Hindlimb muscle (tissue), 1 donor: ENCODE measurements around the gene MICB. TPM values are rescaled to one million over a fixed set of nuclear protein-coding genes. Genes with fewer than 3 reads are reported as not detected.

ENCODE experiments used
- DNase-seq: peaks from one replicate; pipeline ENCODE4 v3.0.0-alpha.2; 2013
- polyA plus RNA-seq: library from polyadenylated mRNA; unstranded; fragments of 120-200 nt; gene quantifications from one replicate; pipeline ENCODE4 v1.2.1, GENCODE V29; 2013; ENCODE audit not compliant: insufficient read length

MICB gene
- polyA plus RNA-seq, 1 donor: 0.85 TPM

DNA sequence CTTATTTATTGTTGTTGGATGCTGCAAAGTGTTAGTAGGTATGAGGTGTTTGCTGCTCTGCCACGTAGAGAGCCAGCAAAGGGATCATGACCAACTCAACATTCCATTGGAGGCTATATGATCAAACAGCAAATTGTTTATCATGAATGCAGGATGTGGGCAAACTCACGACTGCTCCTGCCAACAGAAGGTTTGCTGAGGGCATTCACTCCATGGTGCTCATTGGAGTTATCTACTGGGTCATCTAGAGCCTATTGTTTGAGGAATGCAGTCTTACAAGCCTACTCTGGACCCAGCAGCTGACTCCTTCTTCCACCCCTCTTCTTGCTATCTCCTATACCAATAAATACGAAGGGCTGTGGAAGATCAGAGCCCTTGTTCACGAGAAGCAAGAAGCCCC, 12.1 kb downstream of the MICB start:
- DNase-seq: no peak

GRCh38 chr6:31513456-31514165, 15.7 kb downstream of the MICB start:
- no peak for DNase-seq

DNA sequence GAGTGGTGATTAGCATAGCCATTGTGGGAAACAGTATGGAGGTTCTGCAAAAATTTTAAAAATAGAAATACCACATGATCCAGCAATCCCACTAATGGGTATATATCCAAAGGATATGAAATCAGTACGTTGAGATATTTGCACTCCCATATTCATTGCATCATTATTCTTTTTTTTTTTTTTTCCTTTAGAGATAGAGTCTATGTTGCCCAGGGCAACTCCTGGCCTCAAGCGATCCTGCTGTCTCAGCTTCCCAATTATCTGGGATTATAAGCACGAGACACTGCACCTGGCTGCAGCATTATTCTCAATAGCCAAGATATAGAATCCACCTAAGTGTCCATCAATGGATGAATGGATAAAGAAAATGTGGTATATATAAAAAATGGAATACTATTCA, 23.9 kb downstream of the MICB start:
- no peak for DNase-seq

GRCh38 chr6:31525553-31525931, 27.6 kb downstream of the MICB start:
- no peak for DNase-seq

DNA sequence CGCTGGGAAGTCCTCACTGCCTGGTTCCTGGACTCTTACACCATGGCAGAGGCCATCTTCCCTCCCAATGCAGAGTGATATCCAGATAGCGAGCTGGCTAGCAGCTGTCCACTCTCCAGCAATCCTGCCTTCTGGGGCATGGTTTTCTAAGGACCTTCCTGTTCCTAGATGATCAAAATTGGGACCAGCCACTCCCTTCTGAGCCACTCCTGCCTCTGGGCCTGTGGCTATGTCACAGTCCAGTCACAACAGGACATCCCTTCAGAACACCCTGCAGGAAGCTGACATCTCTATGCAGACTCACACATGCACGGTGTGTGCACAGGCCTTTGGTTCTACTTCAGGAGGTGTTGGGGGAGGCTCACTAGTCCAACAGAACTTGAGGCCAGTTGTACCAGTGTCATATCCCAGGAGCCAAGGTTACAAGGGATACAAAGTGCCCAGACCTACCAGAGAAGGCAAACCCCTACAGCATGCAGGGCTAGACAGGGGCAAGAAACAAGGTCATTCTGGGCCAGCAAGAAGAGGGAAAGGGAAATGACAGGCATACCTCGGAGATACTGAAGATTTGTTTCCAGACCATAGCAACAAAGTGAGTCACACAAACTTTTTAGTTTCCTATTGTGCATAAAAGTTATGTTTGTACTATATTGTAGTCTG, 28.1 kb downstream of the MICB start:
- no peak for DNase-seq

- DNase-seq: no peak
Observed at GRCh38 chr6:31528307-31528777, 30.4 kb downstream of the MICB start.

DNA sequence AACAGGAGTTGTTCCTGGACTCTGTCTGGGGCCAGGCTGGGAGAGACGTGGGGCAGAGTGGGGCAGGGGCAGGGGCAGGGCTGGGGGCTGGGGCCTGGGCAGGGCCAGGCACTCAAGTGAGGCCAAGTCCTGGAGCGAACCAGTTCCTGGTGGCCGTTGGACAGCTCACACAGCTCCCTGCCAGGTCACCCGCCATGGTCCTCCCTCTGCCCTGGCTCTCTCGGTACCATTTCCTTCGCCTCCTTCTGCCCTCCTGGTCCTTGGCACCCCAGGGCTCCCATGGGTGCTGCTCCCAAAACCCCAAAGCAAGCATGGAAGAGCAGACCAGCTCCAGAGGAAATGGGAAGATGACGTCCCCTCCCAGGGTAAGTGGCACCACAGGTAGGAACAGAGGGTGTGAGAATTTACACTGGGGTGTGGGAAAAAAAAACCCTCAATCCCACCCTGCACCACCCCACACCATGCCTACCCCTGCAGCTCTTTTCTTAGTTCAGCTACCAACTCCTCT, 30.9 kb downstream of the MICB start, which contains the start of gene MCCD1:
Gene MCCD1 (plus strand): TSS at position 142 of the 508 bp plus-strand sequence. CDS start 53 bp downstream, at position 195.
- no peak for DNase-seq

- DNase-seq: no peak
Observed at GRCh38 chr6:31529329-31530150, 31.6 kb downstream of the MICB start.

DNA sequence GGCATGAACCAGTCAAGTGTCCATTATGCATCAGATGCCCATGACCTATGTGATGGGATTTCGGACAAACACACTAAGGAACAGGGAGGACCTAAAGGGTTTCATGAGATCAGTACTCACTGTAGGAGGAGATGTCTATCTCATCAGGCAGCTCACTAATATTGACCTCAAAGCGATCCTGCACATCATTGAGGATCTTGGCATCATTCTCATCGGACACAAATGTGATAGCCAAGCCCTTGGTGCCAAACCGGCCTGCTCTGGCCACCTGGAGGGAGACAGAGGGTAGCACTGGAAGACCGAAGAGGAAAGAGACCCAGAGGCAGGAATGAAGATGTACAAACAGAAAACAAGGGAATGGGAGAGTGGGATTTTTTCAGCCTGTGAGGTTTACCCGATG, 32.7 kb downstream of the MICB start:
- DNase-seq: no peak

GRCh38 chr6:31531162-31531561, 33.2 kb downstream of the MICB start:
- no peak for DNase-seq

DNA sequence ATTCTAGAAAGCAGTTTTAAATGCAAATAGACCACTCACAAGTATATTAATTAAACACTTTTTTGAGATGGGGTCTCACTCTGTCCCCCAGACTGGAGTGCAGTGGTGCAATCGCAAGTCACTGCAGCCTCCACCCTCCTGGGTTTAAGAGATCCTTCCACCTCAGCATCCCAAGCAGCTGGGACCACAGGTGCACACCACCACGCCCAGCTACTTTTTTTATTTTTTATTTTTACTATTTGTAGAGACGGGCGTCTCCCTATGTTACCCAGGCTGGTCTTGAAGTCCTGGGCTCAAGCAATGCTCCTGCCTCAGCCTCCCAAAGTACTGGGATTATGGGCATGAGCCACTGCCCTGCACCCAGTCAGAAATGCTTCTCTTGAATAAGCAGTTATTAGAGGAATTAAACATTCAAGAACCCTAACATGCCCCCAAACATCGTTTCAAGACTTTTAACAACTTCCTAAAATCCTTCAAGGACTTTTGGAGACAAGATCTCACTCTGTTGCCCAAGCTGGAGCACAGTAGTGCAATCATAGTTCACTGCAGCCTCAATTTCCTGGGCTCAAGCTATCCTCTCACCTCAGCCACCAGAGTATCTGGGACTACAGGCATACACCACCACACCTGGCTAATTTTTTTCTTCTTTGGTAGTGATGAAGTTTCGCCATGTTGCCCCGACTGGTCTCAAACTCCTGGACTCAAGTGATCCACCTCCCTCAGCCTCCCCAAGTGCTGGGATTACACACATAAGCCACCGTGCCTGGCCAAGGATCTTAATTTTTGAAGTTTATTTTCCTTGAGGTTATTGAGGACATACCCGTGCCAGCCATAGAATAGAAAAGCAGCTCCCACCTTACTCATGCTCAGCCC, 34.1 kb downstream of the MICB start:
- no peak for DNase-seq

DNA sequence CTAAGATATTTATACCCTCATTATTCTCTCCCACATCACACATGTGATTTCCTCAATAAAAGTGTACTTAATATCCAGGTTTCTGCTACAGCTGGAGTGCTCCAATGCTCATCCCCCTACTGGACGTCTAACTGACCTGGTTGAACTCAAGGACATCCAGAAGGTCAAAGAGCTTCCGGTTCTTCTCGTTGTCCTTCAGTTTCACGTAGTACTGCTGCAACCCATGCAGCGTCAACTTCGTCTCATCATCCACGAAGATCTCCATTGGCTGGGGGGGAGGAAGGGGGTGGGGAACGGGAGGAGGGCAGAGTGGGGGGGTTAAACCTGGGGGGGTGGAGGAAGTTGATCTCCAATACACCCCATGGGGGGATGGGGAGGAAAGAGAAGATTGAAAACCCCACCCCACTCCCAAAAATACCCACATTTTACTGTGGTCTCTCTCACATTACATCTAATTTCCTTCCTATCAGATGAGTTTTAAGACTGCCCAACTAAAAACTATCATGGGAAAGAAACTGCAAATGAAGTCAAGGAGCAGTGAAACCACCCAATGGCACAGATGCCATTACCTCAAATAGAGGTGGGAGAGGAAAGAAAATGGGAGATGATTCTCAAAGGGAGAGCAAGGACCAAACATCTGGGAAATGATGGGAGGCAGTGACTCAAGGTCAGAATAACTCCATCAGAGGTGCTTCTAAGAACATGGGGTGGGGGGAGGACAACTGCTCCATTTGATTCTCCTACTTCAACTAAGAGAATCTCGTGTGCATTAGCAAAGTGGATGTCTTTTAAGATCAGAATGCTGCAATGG, 34.9 kb downstream of the MICB start:
- no peak for DNase-seq

- DNase-seq: no peak
Observed at GRCh38 chr6:31533455-31533841, 35.5 kb downstream of the MICB start.

GRCh38 chr6:31534011-31534410, 36.1 kb downstream of the MICB start:
- DNase-seq: no peak

DNA sequence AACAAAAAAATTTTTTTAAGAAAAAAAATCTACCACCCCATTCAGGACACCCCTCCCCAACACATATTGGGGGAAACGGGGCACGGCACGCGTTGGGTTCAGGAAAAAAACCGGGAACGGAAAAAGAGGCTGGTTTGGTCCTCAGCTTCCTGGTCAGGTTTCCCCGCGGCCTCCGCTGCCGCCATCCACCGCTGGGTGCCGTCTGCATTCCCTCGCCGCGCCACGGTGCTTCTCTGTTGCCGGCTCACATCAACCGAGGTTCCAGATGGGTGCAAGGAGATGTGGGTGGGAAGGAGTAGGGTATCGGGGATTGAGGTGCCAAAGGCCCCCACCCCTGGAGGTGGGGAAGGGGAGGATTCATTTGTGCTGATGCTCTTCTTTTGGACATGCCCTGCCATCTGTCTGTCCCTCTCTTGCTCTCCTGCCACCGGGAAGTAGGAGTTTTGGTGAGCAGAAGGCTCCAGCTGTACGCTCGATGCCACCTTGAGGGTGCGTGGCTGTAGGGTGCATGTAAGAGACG, 36.6 kb downstream of the MICB start:
- no peak for DNase-seq

DNA sequence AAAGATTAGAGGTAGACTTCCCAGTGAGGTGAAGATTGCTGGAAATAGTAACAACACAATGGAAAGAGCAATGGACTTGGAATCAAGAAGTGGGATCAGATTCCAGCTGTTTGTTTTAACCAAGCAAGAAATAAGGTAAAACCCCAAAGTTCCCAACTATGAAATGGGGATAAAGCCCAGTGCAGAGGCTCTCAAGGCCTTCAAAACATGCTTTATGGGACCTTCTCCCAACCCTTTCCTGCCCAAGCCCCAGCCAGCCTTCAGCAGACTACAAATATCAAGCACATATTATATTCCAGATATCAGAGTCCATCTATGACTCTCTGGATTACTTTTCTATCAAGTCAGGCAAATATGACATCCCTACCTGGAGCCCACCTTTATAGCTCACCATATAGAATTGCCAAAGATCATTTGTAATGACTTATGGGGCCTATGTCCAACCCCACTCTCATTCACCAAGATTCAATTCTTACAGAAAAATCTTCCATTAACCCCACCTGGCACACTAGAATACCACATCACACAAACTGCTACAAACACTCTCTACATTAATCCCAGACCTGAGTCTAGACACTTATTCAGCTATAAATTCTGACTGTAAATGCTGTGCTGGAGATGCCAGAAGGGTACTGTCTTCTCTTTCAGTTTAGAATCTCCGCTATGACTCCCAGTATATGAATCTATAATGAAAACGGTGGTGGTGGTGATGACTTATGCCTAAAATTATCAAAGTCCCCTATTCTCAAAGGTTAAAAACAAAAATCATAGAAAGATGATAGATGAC, 37.8 kb downstream of the MICB start:
- DNase-seq: no peak

DNA sequence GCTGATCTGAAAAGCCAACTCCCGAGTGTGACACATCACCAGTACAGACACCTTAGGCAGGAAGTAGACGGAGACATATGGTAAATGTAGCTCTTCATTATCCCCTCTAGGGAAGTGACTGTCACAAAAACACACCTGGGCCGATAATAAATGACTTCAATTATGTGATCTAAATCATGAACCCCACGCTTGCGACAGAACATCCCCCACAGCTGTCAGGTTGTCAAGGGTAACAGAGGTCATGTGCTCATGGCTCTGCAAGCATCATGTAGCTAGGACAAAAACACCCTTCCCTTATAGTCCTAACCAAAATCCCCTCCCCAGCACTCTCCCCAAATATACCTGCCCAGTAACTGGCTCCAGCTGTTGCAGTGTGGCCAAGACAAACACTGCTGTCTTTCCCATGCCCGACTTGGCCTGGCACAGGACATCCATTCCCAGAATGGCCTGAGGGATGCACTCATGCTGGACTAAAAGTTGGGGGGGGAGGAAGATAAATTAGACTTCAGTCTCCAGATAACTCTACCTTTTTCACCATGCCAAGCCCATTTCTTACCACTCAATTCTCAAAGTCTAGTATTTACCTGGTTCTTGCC, 41.0 kb downstream of the MICB start:
- no peak for DNase-seq

DNA sequence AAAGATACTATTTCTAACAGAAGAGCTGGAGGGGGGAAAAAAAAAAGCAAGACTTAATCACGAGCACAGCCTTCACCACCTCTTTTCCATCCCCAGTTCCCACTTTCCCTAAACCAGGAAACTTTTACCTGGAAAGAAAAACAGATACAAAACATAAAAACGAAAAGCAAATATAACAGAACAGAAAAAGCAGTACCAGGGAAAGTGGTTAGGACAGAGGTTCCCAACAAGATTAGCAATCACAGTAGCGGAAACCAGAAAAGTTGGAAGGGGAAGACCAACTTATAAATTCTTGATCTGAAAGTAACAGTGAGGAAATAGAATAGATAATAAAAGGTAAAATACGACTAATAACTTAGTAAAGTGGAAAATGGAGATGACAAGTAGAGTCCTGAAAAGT, 42.7 kb downstream of the MICB start:
- DNase-seq: no peak

GRCh38 chr6:31541059-31541657, 43.2 kb downstream of the MICB start:
- no peak for DNase-seq
